Adrenal gland (tissue), 12 donors: ENCODE results near the gene CNTN1. TPM values are rescaled to one million over a fixed set of nuclear protein-coding genes. Genes with fewer than 3 reads are reported as not detected.

ENCODE experiments used
- DNase-seq, 7 donors: peaks; one replicate each; pipeline ENCODE4 v3.0.0-alpha.2; 2019 to 2020
- H3K27ac ChIP-seq, 5 donors: fragments of 200-600 bp; sonication (generic) in 4 of 5; 1 replicate in 3 of 5; 2 replicates in 2 of 5; pipeline versions ENCODE4 v1.5.1 to v1.8.0; 2016 to 2020; ENCODE audit warnings: mild to moderate bottlenecking in 1 of 5
- H3K27me3 ChIP-seq: fragments of 200-600 bp; 2 replicates; pipeline ENCODE4 v1.8.0; 2021
- H3K36me3 ChIP-seq, 2 donors: fragments of 200-600 bp; replicated peaks in 1 of 2; 1 replicate in 1 of 2; 2 replicates in 1 of 2; pipeline versions ENCODE4 v1.5.1 to v1.8.0; 2018 to 2022
- H3K4me1 ChIP-seq, 2 donors: fragments of 200-600 bp; replicated peaks in 1 of 2; 1 replicate in 1 of 2; 2 replicates in 1 of 2; pipeline versions ENCODE4 v1.5.1 to v1.8.0; 2018 to 2021
- H3K4me3 ChIP-seq, 4 donors: fragments of 200-600 bp; sonication (generic) in 3 of 4; one replicate each; pipeline ENCODE4 v1.5.1; 2016 to 2018
- H3K9me3 ChIP-seq, 3 donors: fragments of 200-600 bp; sonication (generic) in 1 of 3; replicated peaks in 1 of 3; 1 replicate in 2 of 3; 2 replicates in 1 of 3; pipeline versions ENCODE4 v1.5.1 to v1.8.0; 2016 to 2021
- CTCF ChIP-seq, 6 experiments: fragments of 450-650 bp in 4 of 6; fragments of 200-600 bp in 2 of 6; sonication (generic) in 1 of 6; IDR thresholded peaks; 1 replicate in 5 of 6; 2 replicates in 1 of 6; pipeline versions ENCODE4 v1.5.1 to v1.8.0; 2016 to 2021; ENCODE audit warnings: antibody characterized with exemption in 6 of 6, mild to moderate bottlenecking in 2 of 6, moderate library complexity in 1 of 6
- POLR2A ChIP-seq, 2 donors: fragments of 450-650 bp; IDR thresholded peaks; one replicate each; pipeline ENCODE4 v1.6.1; 2017; ENCODE audit warnings: antibody characterized with exemption in 2 of 2, mild to moderate bottlenecking in 2 of 2, moderate library complexity in 1 of 2
- WGBS, 4 donors: extraction: QIAGEN DNeasy Blood & Tissue Kit in 2 of 4; methylation state at CpG; one replicate each; pipeline versions ENCODE4 v1.1.5 to v1.1.7; 2013 to 2017; 5-methylcytosine and 5-hydroxymethylcytosine counted together
- intact Hi-C, 2 donors: fragments of 100-400 bp; cut with DNase I; formaldehyde crosslinking; loops; one replicate each; pipeline versions ENCODE4 v1.14.1 to v1.15.0; 2022 to 2023
- polyA plus RNA-seq, 3 donors: library from polyadenylated mRNA; stranded (reverse); fragments of 200-250 nt in 2 of 3; fragments of 350-450 nt in 1 of 3; fragmentation: Illumina TruSeq in 1 of 3; extraction: RNeasy Lipid Tissue Mini Kit (QIAGEN cat#74804) in 1 of 3; gene quantifications; one replicate each; pipeline ENCODE4 v1.2.3, GENCODE V29; 2013 to 2014
- total RNA-seq, 9 donors: library from RNA; depleted of rRNA in 4 of 9; stranded (reverse); fragments of >200 nt in 4 of 9; fragments of 120-200 nt in 1 of 9; fragmentation: NEBNext Ultra II Directional in 1 of 9; extraction: Animal tissue kit (Norgen Biotek cat#: 25700) in 1 of 9; gene quantifications; one replicate each; pipeline versions ENCODE4 v1.1.0 to v1.2.4, GENCODE V29; 2013 to 2023
- donor health status: healthy with polysubstance abuse.
- donor health status: Bipolar disorder and iron deficiency.
- donor health status: DM: yes; HTN: yes; CAD: no.
- donor health status: DM: no; HTN: no; CAD: no.
- donor health status: DM: no; HTN: no; CAD: no.
- donor health status: DM: yes; HTN: yes; CAD: no.

CNTN1 gene
- total and polyA plus RNA-seq, 12 donors: 3.8 to 76.8 (median 20.7) TPM

GRCh38 chr12:41034686-41035085 is 342.4 kb downstream of the CNTN1 start:
- no peak overlapping the region for H3K4me3 ChIP-seq
- no peak overlapping the region for H3K27ac ChIP-seq
- H3K36me3 ChIP-seq: no peaks in the 10 kb centered on the region
- 55 to 67% (median 61%) methylated on average over 1 of the region's 1 CpG for WGBS, 4 donors
- no peaks in the 10 kb centered on the region for H3K27me3 ChIP-seq
- DNase-seq: no peak
- no peaks in the 10 kb centered on the region for H3K4me1 ChIP-seq
- TF ChIP-seq POLR2A (IDR thresholded peaks at IDR 0.05): no peak
- TF ChIP-seq CTCF (IDR thresholded peaks at IDR 0.05): no peak
- H3K9me3 ChIP-seq: no peaks in the 10 kb centered on the region
- intact Hi-C loops: no loop called here

GRCh38 chr12:41039461-41039860 is 347.2 kb downstream of the CNTN1 start:
- Histone ChIP-seq H3K36me3 (no peaks in the 10 kb centered on the region), H3K9me3 (no peaks in the 10 kb centered on the region), H3K4me3 (no peak overlapping the region), H3K27me3 (no peaks in the 10 kb centered on the region), H3K4me1 (no peaks in the 10 kb centered on the region), H3K27ac (no peak overlapping the region)
- no peak for DNase-seq
- TF ChIP-seq POLR2A (IDR thresholded peaks at IDR 0.05): no peak
- TF ChIP-seq CTCF (IDR thresholded peaks at IDR 0.05): no peak
- intact Hi-C loops: no loop called here

GRCh38 chr12:41045509-41045908 is 353.3 kb downstream of the CNTN1 start:
- Histone ChIP-seq H3K27ac (no peak overlapping the region), H3K27me3 (no peaks in the 10 kb centered on the region), H3K4me3 (no peak overlapping the region), H3K4me1 (no peaks in the 10 kb centered on the region), H3K9me3 (no peaks in the 10 kb centered on the region), H3K36me3 (no peaks in the 10 kb centered on the region)
- WGBS, 4 donors: 64 to 69% (median 65%) methylated on average over 1 of the region's 1 CpG
- DNase-seq: no peak
- no peak for TF ChIP-seq CTCF (IDR thresholded peaks at IDR 0.05)
- TF ChIP-seq POLR2A (IDR thresholded peaks at IDR 0.05): no peak
- intact Hi-C loops: no loop called here

- Histone ChIP-seq H3K27ac (no peak overlapping the region), H3K4me1 (no peaks in the 10 kb centered on the region), H3K9me3 (no peaks in the 10 kb centered on the region), H3K36me3 (no peaks in the 10 kb centered on the region), H3K27me3 (no peaks in the 10 kb centered on the region), H3K4me3 (no peak overlapping the region)
- DNase-seq: no peak
- intact Hi-C loops: no loop called here
- no peak for TF ChIP-seq POLR2A (IDR thresholded peaks at IDR 0.05)
- no peak for TF ChIP-seq CTCF (IDR thresholded peaks at IDR 0.05)
- 48 to 57% (median 52%) methylated on average over 2 of the region's 2 CpGs for WGBS, 4 donors
Measured at GRCh38 chr12:41049033-41049432, 356.8 kb downstream of the CNTN1 start.
